Mammary epithelial cell (primary cell): ENCODE results near the gene VAV2.

Experiments
- CTCF ChIP-seq, 2 donors: IDR thresholded peaks in 1 of 2; conservative IDR thresholded peaks in 1 of 2; 2 replicates each; pipeline ENCODE4 v1.5.1; 2011 to 2012; ENCODE audit warnings: inconsistent platforms in 2 of 2, low read length in 2 of 2, mild to moderate bottlenecking in 2 of 2, control low read depth in 1 of 2, low read depth in 1 of 2; ENCODE audit not compliant: insufficient read depth in 1 of 2; ENCODE audit errors: extremely low read depth in 1 of 2
- EZH2 ChIP-seq: IDR thresholded peaks from 2 replicates; pipeline ENCODE4 v1.6.1; 2012; ENCODE audit warnings: low read length, inconsistent platforms, borderline replicate concordance

GRCh38 chr9:133810556-133811195, 181.4 kb downstream of the VAV2 start:
- TF ChIP-seq CTCF (conservative IDR thresholded peaks at IDR 0.05 in 1 of 2, IDR thresholded peaks at IDR 0.05 in 1 of 2; ENCODE audit: extremely low read depth in 1 of 2, insufficient read depth in 1 of 2, low read depth in 1 of 2, low read length in 2 of 2), result no peak
- TF ChIP-seq EZH2, result no peak
